Stimulated activated CD4-positive, alpha-beta T cell treated with anti-CD3 and anti-CD28 coated beads, TNF-alpha, amount 100 ng/mL, for 1 hour (primary cell): ENCODE data around the gene COL12A1.

Experiments
- DNase-seq, 3 donors: peaks; one replicate each; pipeline ENCODE4 v3.0.0-alpha.2; 2020; ENCODE audit warnings: low read depth in 3 of 3, low spot score in 1 of 3

The COL12A1 gene

GRCh38 chr6:75180864-75181263 lies 25.0 kb downstream of the COL12A1 start:
- DNase-seq, result no peak

- no peak for DNase-seq
Measured at GRCh38 chr6:75178757-75179156, 27.1 kb downstream of the COL12A1 start.

- no peak for DNase-seq
Measured at GRCh38 chr6:75176076-75176582, 29.7 kb downstream of the COL12A1 start.

- no peak for DNase-seq
Measured at GRCh38 chr6:75171986-75172385, 33.9 kb downstream of the COL12A1 start.

GRCh38 chr6:75171567-75171966 lies 34.3 kb downstream of the COL12A1 start:
- no peak for DNase-seq

GRCh38 chr6:75170691-75171560 lies 34.9 kb downstream of the COL12A1 start:
- no peak for DNase-seq

GRCh38 chr6:75169689-75170586 lies 35.9 kb downstream of the COL12A1 start:
- DNase-seq, result no peak

- DNase-seq, result no peak
Measured at GRCh38 chr6:75167851-75168250, 38.0 kb downstream of the COL12A1 start.

GRCh38 chr6:75167325-75167724 lies 38.5 kb downstream of the COL12A1 start:
- DNase-seq, result no peak

GRCh38 chr6:75166773-75167172 lies 39.1 kb downstream of the COL12A1 start:
- no peak for DNase-seq

- no peak for DNase-seq
Measured at GRCh38 chr6:75166236-75166635, 39.6 kb downstream of the COL12A1 start.

GRCh38 chr6:75158176-75158575 lies 47.7 kb downstream of the COL12A1 start:
- no peak for DNase-seq

GRCh38 chr6:75157336-75157735 lies 48.5 kb downstream of the COL12A1 start:
- DNase-seq, result no peak

GRCh38 chr6:75156186-75156878 lies 49.5 kb downstream of the COL12A1 start:
- no peak for DNase-seq

GRCh38 chr6:75155631-75156030 lies 50.2 kb downstream of the COL12A1 start:
- DNase-seq, result no peak

- DNase-seq, result no peak
Measured at GRCh38 chr6:75154973-75155372, 50.9 kb downstream of the COL12A1 start.

GRCh38 chr6:75150685-75151412 lies 55.0 kb downstream of the COL12A1 start:
- DNase-seq, result no peak

GRCh38 chr6:75149696-75150095 lies 56.2 kb downstream of the COL12A1 start:
- DNase-seq, result no peak

GRCh38 chr6:75149240-75149639 lies 56.6 kb downstream of the COL12A1 start:
- DNase-seq, result no peak

- DNase-seq, result no peak
Measured at GRCh38 chr6:75147512-75147911, 58.3 kb downstream of the COL12A1 start.

- DNase-seq, result no peak
Measured at GRCh38 chr6:75145976-75146375, 59.9 kb downstream of the COL12A1 start.
